GM12878 (cell line): ENCODE data around the gene RBMS1.

Experiments
- CTCF ChIP-seq, 3 experiments: IDR thresholded peaks in 2 of 3; conservative IDR thresholded peaks in 1 of 3; 2 replicates each; pipeline ENCODE4 v1.5.1; 2011; ENCODE audit warnings: low read depth in 3 of 3, low read length in 3 of 3, mild to moderate bottlenecking in 3 of 3, control low read depth in 2 of 3, moderate library complexity in 2 of 3, inconsistent platforms in 1 of 3, mixed read lengths in 1 of 3; ENCODE audit not compliant: control insufficient read depth in 2 of 3, insufficient read depth in 1 of 3; ENCODE audit errors: extremely low read depth in 1 of 3
- KLF5 ChIP-seq: fragments of 450-650 bp; IDR thresholded peaks from 2 replicates; pipeline ENCODE4 v1.6.1; 2014; ENCODE audit warnings: mild to moderate bottlenecking; ENCODE audit not compliant: partially characterized antibody
- RCOR1 ChIP-seq: conservative IDR thresholded peaks from 2 replicates; pipeline ENCODE4 v1.6.1; 2012; ENCODE audit warnings: low read depth, low read length, improper control_type of control experiment

GRCh38 chr2:160232905-160233475 lies 260.6 kb downstream of the RBMS1 start:
- TF ChIP-seq RCOR1 (no peak), CTCF (IDR thresholded peaks at IDR 0.05 in 2 of 3, conservative IDR thresholded peaks at IDR 0.05 in 1 of 3; ENCODE audit: control insufficient read depth in 2 of 3, extremely low read depth in 1 of 3, insufficient read depth in 1 of 3, low read depth in 3 of 3, low read length in 3 of 3) (no peak), KLF5 (no peak)
